ENCODE measurements around the gene ITGBL1.

Gene ITGBL1

GRCh38 chr13:101640788-101641400 is 188.4 kb downstream of the ITGBL1 start:
- Histone ChIP-seq H3K4me1 (ENCODE audit: low read length) (no peaks in the 10 kb centered on the region), H3K9me2 (replicated peaks; ENCODE audit: insufficient read depth, low read length) (no peaks in the 10 kb centered on the region), H2AFZ (ENCODE audit: low read length) (no peak overlapping the region), H4K20me1 (ENCODE audit: insufficient read depth, low read length) (no peaks in the 10 kb centered on the region), H3K79me2 (ENCODE audit: low read length) (no peaks in the 10 kb centered on the region), H3K27ac (ENCODE audit: low read length) (no peak overlapping the region), H3K4me2 (ENCODE audit: low read depth, low read length) (no peak overlapping the region), H3K36me3 (replicated peaks; ENCODE audit: insufficient read depth, low read length) (no peaks in the 10 kb centered on the region), H3K4me3 (ENCODE audit: low read length) (no peak overlapping the region), H3K9ac (ENCODE audit: low read length) (no peak overlapping the region), H3K27me3 (replicated peaks; ENCODE audit: insufficient read depth, low read length) (no peaks in the 10 kb centered on the region), H3F3A (ENCODE audit: insufficient read depth, low read length) (no peaks in the 10 kb centered on the region), H3K9me3 (replicated peaks; ENCODE audit: insufficient read depth, low read length) (no peaks in the 10 kb centered on the region)
- no peak for DNase-seq
- TF ChIP-seq EZH2 (optimal IDR thresholded peaks at IDR 0.05; ENCODE audit: low read depth, low read length) = no peak
- no peak for TF ChIP-seq CTCF (IDR thresholded peaks at IDR 0.05; ENCODE audit: low read length)
- TF ChIP-seq EZH2phosphoT487 (IDR thresholded peaks at IDR 0.05; ENCODE audit: low read length) = no peak

- Histone ChIP-seq H3K4me2 (ENCODE audit: low read depth, low read length) (no peak overlapping the region), H3K27ac (ENCODE audit: low read length) (no peak overlapping the region), H3K4me3 (ENCODE audit: low read length) (no peak overlapping the region), H2AFZ (ENCODE audit: low read length) (no peak overlapping the region), H3K4me1 (ENCODE audit: low read length) (0 out of 2 replicates have a peak, but pooled peaks cover 4% of the 10 kb centered on the region), H3K9me3 (replicated peaks; ENCODE audit: insufficient read depth, low read length) (no peaks in the 10 kb centered on the region), H3K9me2 (replicated peaks; ENCODE audit: insufficient read depth, low read length) (no peaks in the 10 kb centered on the region), H3K79me2 (ENCODE audit: low read length) (no peaks in the 10 kb centered on the region), H3K36me3 (replicated peaks; ENCODE audit: insufficient read depth, low read length) (no peaks in the 10 kb centered on the region), H3F3A (ENCODE audit: insufficient read depth, low read length) (no peaks in the 10 kb centered on the region), H3K27me3 (replicated peaks; ENCODE audit: insufficient read depth, low read length) (no peaks in the 10 kb centered on the region), H3K9ac (ENCODE audit: low read length) (no peak overlapping the region), H4K20me1 (ENCODE audit: insufficient read depth, low read length) (no peaks in the 10 kb centered on the region)
- TF ChIP-seq EZH2 (optimal IDR thresholded peaks at IDR 0.05; ENCODE audit: low read depth, low read length) = no peak
- TF ChIP-seq CTCF (IDR thresholded peaks at IDR 0.05; ENCODE audit: low read length) = no peak
- no peak for TF ChIP-seq EZH2phosphoT487 (IDR thresholded peaks at IDR 0.05; ENCODE audit: low read length)
- no peak for DNase-seq
Observed at GRCh38 chr13:101645871-101646270, 193.4 kb downstream of the ITGBL1 start.

- no peaks in the 10 kb centered on the region for H3K36me3 ChIP-seq (replicated peaks; ENCODE audit: insufficient read depth, low read length)
- H4K20me1 ChIP-seq (ENCODE audit: insufficient read depth, low read length) = no peaks in the 10 kb centered on the region
- TF ChIP-seq EZH2 (optimal IDR thresholded peaks at IDR 0.05; ENCODE audit: low read depth, low read length) (no peak), EZH2phosphoT487 (IDR thresholded peaks at IDR 0.05; ENCODE audit: low read length) (no peak), CTCF (IDR thresholded peaks at IDR 0.05; ENCODE audit: low read length) (no peak)
- no peak overlapping the region for H3K4me3 ChIP-seq (ENCODE audit: low read length)
- DNase-seq = no peak
- H3K9ac ChIP-seq (ENCODE audit: low read length) = no peak overlapping the region
- H3K4me1 ChIP-seq (ENCODE audit: low read length) = 0 out of 2 replicates have a peak, but pooled peaks cover 4% of the 10 kb centered on the region
- no peak overlapping the region for H3K27ac ChIP-seq (ENCODE audit: low read length)
- H2AFZ ChIP-seq (ENCODE audit: low read length) = no peak overlapping the region
- no peaks in the 10 kb centered on the region for H3F3A ChIP-seq (ENCODE audit: insufficient read depth, low read length)
- H3K9me2 ChIP-seq (replicated peaks; ENCODE audit: insufficient read depth, low read length) = no peaks in the 10 kb centered on the region
- H3K79me2 ChIP-seq (ENCODE audit: low read length) = no peaks in the 10 kb centered on the region
- H3K4me2 ChIP-seq (ENCODE audit: low read depth, low read length) = no peak overlapping the region
- no peaks in the 10 kb centered on the region for H3K9me3 ChIP-seq (replicated peaks; ENCODE audit: insufficient read depth, low read length)
- H3K27me3 ChIP-seq (replicated peaks; ENCODE audit: insufficient read depth, low read length) = no peaks in the 10 kb centered on the region
Observed at GRCh38 chr13:101647760-101648159, 195.3 kb downstream of the ITGBL1 start.

Data from MM.1S (cell line).